ENCODE data around the gene FAM20C.
A peak's percentile ranks its signal among the peaks of the same experiment; 100 is the strongest.

FAM20C gene

DNA sequence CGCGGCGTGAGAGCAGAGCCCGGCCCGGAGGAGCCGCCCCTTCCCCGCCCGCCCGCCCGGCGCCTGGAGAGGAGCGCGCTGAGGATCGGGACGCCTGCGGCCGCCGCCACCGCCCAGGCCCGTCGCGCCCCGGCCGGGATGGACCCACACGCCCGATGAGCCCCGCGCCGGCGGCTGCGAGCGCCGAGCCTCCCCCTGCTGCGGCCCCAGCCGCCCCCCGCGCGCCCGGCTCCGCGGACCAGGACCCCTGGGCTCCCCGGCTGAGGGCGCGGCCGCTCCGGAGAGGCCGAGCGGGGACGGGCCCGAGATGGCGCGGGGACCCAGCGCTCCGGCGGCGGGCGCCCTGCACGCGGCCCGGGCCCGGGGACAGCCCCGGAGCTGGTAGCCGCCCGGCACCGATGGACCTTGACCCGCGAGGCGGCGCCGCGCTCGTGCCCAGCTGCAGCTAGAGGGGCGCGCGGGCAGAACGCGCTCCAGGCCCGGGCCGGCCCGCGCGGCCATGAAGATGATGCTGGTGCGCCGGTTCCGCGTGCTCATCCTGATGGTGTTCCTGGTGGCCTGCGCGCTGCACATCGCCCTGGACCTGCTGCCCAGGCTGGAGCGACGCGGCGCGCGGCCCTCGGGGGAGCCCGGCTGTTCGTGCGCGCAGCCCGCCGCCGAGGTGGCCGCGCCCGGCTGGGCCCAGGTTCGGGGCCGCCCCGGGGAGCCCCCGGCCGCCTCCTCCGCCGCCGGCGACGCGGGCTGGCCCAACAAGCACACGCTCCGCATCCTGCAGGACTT lies 520 bp downstream of the FAM20C start:
- Histone ChIP-seq H3K4me3 (ENCODE audit: low read depth, low read length) (peak overlapping the region; percentile 36), H3K27ac (ENCODE audit: extremely low read depth, low read depth, low read length) (peak overlapping the region; percentile 64; the same call in 1 of the 2 replicates), H3K9me3 (ENCODE audit: control insufficient read depth, insufficient read depth, low read depth, low read length) (no peaks in the 10 kb centered on the region), H3K4me1 (ENCODE audit: control insufficient read depth, insufficient read depth, low read length) (peaks cover 6% of the 10 kb centered on the region; the same call in 1 of the 2 replicates), H3K36me3 (ENCODE audit: control insufficient read depth in 2 of 2, insufficient read depth in 1 of 2, low read length in 2 of 2) (peaks cover 0 to 34% of the 10 kb centered on the region in 2 experiments; a peak in 2 of 3 replicates)
- CTCF ChIA-PET, result interaction anchor here (0.7 kb wide), 1 partner anchor 27 kb away, joined by 5 read pairs; no protein-coding TSS in a partner anchor
- TF ChIP-seq, protein P1, sequence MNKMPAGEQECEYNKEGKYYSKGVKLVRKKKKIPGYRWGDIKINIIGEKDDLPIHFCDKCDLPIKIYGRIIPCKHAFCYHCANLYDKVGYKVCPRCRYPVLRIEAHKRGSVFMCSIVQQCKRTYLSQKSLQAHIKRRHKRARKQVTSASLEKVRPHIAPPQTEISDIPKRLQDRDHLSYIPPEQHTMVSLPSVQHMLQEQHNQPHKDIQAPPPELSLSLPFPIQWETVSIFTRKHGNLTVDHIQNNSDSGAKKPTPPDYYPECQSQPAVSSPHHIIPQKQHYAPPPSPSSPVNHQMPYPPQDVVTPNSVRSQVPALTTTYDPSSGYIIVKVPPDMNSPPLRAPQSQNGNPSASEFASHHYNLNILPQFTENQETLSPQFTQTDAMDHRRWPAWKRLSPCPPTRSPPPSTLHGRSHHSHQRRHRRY (tag by site-specific recombination; IDR thresholded peaks at IDR 0.05), result no peak
- TF ChIP-seq, protein P2, sequence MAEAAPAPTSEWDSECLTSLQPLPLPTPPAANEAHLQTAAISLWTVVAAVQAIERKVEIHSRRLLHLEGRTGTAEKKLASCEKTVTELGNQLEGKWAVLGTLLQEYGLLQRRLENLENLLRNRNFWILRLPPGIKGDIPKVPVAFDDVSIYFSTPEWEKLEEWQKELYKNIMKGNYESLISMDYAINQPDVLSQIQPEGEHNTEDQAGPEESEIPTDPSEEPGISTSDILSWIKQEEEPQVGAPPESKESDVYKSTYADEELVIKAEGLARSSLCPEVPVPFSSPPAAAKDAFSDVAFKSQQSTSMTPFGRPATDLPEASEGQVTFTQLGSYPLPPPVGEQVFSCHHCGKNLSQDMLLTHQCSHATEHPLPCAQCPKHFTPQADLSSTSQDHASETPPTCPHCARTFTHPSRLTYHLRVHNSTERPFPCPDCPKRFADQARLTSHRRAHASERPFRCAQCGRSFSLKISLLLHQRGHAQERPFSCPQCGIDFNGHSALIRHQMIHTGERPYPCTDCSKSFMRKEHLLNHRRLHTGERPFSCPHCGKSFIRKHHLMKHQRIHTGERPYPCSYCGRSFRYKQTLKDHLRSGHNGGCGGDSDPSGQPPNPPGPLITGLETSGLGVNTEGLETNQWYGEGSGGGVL (tag by site-specific recombination; IDR thresholded peaks at IDR 0.05), result no peak
- TF ChIP-seq, protein P3, sequence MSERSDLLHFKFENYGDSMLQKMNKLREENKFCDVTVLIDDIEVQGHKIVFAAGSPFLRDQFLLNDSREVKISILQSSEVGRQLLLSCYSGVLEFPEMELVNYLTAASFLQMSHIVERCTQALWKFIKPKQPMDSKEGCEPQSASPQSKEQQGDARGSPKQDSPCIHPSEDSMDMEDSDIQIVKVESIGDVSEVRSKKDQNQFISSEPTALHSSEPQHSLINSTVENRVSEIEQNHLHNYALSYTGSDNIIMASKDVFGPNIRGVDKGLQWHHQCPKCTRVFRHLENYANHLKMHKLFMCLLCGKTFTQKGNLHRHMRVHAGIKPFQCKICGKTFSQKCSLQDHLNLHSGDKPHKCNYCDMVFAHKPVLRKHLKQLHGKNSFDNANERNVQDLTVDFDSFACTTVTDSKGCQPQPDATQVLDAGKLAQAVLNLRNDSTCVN (tag by site-specific recombination; optimal IDR thresholded peaks at IDR 0.05), result peak; percentile 61
- POLR2A ChIA-PET, result interaction anchor here (0.5 to 1.1 kb wide), 2 partner anchors 11 to 25 kb away, joined by 3 read pairs; no protein-coding TSS in a partner anchor

DNA sequence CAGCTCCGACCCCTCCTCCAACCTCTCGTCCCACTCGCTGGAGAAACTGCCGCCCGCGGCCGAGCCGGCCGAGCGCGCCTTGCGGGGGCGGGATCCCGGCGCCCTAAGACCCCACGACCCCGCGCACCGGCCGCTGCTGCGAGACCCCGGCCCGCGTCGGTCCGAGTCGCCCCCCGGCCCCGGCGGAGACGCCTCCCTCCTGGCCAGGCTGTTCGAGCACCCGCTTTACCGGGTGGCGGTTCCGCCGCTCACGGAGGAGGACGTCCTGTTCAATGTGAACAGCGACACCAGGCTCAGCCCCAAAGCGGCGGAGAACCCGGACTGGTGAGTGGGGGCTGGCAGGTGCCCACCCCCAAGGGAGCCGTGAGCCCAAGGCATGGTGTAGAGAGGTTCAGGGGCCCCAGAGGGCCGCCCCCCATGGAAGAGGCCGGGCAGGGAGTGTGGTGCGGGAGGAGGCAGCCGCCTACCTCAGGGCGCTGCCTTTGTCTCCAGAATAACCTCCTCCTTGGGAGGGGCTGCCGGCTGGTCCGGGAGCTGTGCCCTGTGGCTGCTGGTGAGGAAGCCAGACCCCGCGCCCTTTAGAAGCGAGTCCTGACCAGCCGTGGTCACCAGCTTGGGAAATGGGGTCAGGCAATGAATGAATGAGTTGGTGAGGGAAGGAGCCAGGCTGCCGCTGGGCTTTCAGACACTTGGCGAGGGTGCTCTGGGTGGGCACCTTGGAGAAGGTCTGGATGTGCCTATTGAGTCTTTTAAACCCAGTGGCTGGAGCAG lies 1.3 kb downstream of the FAM20C start:
- H3K9me3 ChIP-seq (ENCODE audit: control insufficient read depth, insufficient read depth, low read depth, low read length), result no peaks in the 10 kb centered on the region
- CTCF ChIA-PET, result no interaction called here
- peaks cover 6% of the 10 kb centered on the region; the same call in 1 of the 2 replicates for H3K4me1 ChIP-seq (ENCODE audit: control insufficient read depth, insufficient read depth, low read length)
- peak overlapping the region; percentile 64; the same call in 1 of the 2 replicates for H3K27ac ChIP-seq (ENCODE audit: extremely low read depth, low read depth, low read length)
- H3K36me3 ChIP-seq (ENCODE audit: control insufficient read depth in 2 of 2, insufficient read depth in 1 of 2, low read length in 2 of 2), result peaks cover 0 to 42% of the 10 kb centered on the region in 2 experiments; a peak in 2 of 3 replicates
- POLR2A ChIA-PET, result no interaction called here
- peak overlapping the region; percentile 36 for H3K4me3 ChIP-seq (ENCODE audit: low read depth, low read length)
- TF ChIP-seq ZNF621 (tag by site-specific recombination; IDR thresholded peaks at IDR 0.05) (no peak), ZNF791 (tag by site-specific recombination; IDR thresholded peaks at IDR 0.05) (no peak), PRDM1 (tag by site-specific recombination; IDR thresholded peaks at IDR 0.05) (no peak), KLF1 (tag by site-specific recombination; IDR thresholded peaks at IDR 0.05) (no peak), EGR2 (tag by site-specific recombination; IDR thresholded peaks at IDR 0.05; ENCODE audit: low read depth) (peak; percentile 50), ZNF214 (tag by site-specific recombination; IDR thresholded peaks at IDR 0.05; ENCODE audit: borderline replicate concordance) (no peak), ZNF792 (tag by site-specific recombination; IDR thresholded peaks at IDR 0.05) (no peak), ZNF391 (tag by site-specific recombination; IDR thresholded peaks at IDR 0.05; ENCODE audit: borderline replicate concordance, low read depth) (no peak), ZNF776 (tag by site-specific recombination; IDR thresholded peaks at IDR 0.05; ENCODE audit: borderline replicate concordance) (no peak), SCRT2 (tag by site-specific recombination; IDR thresholded peaks at IDR 0.05) (no peak), ZNF302 (tag by site-specific recombination; IDR thresholded peaks at IDR 0.05; ENCODE audit: low read depth) (no peak), ZNF274 (IDR thresholded peaks at IDR 0.05; ENCODE audit: low read length) (no peak), ZNF274 (tag by site-specific recombination; IDR thresholded peaks at IDR 0.05; ENCODE audit: borderline replicate concordance) (no peak), ZNF248 (tag by site-specific recombination; IDR thresholded peaks at IDR 0.05) (no peak), ZNF169 (tag by site-specific recombination; IDR thresholded peaks at IDR 0.05) (no peak), GFI1B (tag by site-specific recombination; IDR thresholded peaks at IDR 0.05) (no peak), OVOL3 (tag by site-specific recombination; IDR thresholded peaks at IDR 0.05) (no peak), ZNF843 (tag by site-specific recombination; IDR thresholded peaks at IDR 0.05) (no peak), ZNF2 (tag by site-specific recombination; IDR thresholded peaks at IDR 0.05) (no peak), ZNF549 (tag by site-specific recombination; IDR thresholded peaks at IDR 0.05) (no peak), KLF7 (tag by site-specific recombination; IDR thresholded peaks at IDR 0.05; ENCODE audit: borderline replicate concordance) (no peak)
- TF ChIP-seq, protein P4, sequence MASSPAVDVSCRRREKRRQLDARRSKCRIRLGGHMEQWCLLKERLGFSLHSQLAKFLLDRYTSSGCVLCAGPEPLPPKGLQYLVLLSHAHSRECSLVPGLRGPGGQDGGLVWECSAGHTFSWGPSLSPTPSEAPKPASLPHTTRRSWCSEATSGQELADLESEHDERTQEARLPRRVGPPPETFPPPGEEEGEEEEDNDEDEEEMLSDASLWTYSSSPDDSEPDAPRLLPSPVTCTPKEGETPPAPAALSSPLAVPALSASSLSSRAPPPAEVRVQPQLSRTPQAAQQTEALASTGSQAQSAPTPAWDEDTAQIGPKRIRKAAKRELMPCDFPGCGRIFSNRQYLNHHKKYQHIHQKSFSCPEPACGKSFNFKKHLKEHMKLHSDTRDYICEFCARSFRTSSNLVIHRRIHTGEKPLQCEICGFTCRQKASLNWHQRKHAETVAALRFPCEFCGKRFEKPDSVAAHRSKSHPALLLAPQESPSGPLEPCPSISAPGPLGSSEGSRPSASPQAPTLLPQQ (tag by site-specific recombination; IDR thresholded peaks at IDR 0.05), result no peak
- TF ChIP-seq, protein P5, sequence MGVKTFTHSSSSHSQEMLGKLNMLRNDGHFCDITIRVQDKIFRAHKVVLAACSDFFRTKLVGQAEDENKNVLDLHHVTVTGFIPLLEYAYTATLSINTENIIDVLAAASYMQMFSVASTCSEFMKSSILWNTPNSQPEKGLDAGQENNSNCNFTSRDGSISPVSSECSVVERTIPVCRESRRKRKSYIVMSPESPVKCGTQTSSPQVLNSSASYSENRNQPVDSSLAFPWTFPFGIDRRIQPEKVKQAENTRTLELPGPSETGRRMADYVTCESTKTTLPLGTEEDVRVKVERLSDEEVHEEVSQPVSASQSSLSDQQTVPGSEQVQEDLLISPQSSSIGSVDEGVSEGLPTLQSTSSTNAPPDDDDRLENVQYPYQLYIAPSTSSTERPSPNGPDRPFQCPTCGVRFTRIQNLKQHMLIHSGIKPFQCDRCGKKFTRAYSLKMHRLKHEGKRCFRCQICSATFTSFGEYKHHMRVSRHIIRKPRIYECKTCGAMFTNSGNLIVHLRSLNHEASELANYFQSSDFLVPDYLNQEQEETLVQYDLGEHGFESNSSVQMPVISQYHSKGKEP (tag by site-specific recombination; IDR thresholded peaks at IDR 0.05), result no peak
